Measurements from ENCODE around the gene AAK1.

DNA sequence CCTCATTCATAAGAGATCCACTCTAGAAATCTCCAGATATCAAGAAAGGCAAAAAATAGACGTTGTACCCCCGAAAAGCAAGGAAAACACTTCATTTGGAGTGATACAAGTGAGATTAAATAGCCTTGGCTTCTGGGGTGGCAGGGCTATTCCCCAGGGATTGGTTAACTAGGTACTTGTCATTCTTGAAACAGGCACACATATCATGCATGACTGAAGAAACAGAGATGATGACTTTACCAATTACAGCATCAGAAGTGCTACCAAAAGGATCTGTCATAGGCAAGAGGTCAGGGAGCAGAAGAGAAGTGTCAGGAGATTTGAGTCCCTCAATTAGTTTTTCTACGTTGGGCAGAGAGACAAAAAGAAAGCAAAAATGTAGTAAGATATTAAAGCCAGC lies 161.1 kb downstream of the AAK1 start:
- TF ChIP-seq, protein P1, sequence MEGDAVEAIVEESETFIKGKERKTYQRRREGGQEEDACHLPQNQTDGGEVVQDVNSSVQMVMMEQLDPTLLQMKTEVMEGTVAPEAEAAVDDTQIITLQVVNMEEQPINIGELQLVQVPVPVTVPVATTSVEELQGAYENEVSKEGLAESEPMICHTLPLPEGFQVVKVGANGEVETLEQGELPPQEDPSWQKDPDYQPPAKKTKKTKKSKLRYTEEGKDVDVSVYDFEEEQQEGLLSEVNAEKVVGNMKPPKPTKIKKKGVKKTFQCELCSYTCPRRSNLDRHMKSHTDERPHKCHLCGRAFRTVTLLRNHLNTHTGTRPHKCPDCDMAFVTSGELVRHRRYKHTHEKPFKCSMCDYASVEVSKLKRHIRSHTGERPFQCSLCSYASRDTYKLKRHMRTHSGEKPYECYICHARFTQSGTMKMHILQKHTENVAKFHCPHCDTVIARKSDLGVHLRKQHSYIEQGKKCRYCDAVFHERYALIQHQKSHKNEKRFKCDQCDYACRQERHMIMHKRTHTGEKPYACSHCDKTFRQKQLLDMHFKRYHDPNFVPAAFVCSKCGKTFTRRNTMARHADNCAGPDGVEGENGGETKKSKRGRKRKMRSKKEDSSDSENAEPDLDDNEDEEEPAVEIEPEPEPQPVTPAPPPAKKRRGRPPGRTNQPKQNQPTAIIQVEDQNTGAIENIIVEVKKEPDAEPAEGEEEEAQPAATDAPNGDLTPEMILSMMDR (conservative IDR thresholded peaks at IDR 0.05 in 1 of 2, IDR thresholded peaks at IDR 0.05 in 1 of 2; ENCODE audit: low read depth in 1 of 2, low read length in 2 of 2) = no peak
- no peak for TF ChIP-seq EZH2 (IDR thresholded peaks at IDR 0.05; ENCODE audit: low read length, missing control alignments)

Data from fibroblast of lung (primary cell).